Prostate gland (tissue), 2 donors: ENCODE measurements around the gene NFYC.

Experiments used
- POLR2A ChIP-seq: fragments of 450-650 bp; IDR thresholded peaks from one replicate; pipeline ENCODE4 v1.6.1; 2016; ENCODE audit warnings: antibody characterized with exemption, mild to moderate bottlenecking
- POLR2AphosphoS5 ChIP-seq: sonication (generic); formaldehyde crosslinking; IDR thresholded peaks from one replicate; pipeline ENCODE4 v1.6.1; 2017; ENCODE audit warnings: antibody characterized with exemption
- TF ChIP-seq, protein P1 (sequence below), 4 experiments: fragments of 200-600 bp in 2 of 4; fragments of 450-650 bp in 2 of 4; sonication (generic) in 2 of 4; IDR thresholded peaks; 1 replicate in 3 of 4; 2 replicates in 1 of 4; pipeline ENCODE4 v1.5.1; 2016 to 2019; ENCODE audit warnings: antibody characterized with exemption in 4 of 4, mild to moderate bottlenecking in 2 of 4, moderate library complexity in 2 of 4

DNA sequence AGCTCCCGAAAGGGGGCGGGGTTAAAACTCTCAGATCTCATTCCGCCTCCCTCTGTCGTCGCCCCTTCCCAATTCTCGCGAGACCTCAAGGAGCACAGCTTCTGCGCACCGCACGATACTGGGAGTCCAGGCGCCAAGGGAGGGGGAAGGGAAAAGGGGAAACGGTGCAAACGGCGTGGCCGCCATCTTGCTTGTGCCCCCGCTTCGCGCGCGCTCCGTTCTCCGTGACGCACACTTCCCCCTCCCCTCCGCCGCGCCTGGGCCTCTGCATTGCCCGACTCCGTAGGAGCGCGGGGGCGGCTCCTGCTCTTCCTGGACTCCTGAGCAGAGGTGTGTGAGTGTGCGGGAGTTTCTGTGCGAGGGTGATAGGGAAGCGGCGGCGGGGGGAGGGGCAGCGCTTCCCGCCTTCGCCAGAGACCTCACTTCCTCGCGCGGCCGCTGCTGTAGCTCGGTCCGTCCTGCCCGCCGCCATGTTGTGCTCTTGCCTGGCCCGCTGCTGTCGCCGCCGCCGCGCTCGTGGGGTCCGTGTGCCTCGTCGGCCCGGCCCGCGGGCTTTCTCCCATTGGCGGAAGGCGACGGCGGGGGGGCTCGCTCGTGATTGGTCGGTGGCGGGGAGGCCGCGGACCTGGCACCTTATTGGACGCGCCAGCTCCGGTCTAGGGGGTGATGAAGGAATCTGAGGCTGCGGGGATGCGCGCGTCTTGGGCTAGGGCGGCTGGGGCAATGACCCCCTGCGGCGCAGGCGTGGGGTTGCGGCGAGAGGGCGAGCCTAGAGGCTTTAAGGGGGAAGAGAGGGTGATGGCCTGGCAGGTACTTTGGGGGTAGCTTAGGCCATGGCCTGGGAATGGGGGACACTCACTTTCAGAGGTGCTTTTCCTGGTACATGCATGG, at the start of gene NFYC:
- TF ChIP-seq, protein P1, sequence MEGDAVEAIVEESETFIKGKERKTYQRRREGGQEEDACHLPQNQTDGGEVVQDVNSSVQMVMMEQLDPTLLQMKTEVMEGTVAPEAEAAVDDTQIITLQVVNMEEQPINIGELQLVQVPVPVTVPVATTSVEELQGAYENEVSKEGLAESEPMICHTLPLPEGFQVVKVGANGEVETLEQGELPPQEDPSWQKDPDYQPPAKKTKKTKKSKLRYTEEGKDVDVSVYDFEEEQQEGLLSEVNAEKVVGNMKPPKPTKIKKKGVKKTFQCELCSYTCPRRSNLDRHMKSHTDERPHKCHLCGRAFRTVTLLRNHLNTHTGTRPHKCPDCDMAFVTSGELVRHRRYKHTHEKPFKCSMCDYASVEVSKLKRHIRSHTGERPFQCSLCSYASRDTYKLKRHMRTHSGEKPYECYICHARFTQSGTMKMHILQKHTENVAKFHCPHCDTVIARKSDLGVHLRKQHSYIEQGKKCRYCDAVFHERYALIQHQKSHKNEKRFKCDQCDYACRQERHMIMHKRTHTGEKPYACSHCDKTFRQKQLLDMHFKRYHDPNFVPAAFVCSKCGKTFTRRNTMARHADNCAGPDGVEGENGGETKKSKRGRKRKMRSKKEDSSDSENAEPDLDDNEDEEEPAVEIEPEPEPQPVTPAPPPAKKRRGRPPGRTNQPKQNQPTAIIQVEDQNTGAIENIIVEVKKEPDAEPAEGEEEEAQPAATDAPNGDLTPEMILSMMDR (IDR thresholded peaks at IDR 0.05), result peak in 2 of 4 experiments; percentile 8 to 32
- TF ChIP-seq POLR2AphosphoS5 (peak; percentile 76), POLR2A (peak; percentile 91)
